K562 (cell line): ENCODE measurements around the gene ETV3L. TPM values are rescaled to one million over a fixed set of nuclear protein-coding genes. Genes with fewer than 3 reads are reported as not detected.
A peak's percentile ranks its signal among the peaks of the same experiment; 100 is the strongest.

ENCODE experiments used
- ATAC-seq: fragments of 200-7000 bp; cut with Tn5 transposase; 3 replicates; pipeline ENCODE4 v1.9.1; 2020; ENCODE audit warnings: moderate library complexity
- BruUV-seq: library from RNA; stranded (reverse); fragments of 400-500 nt; replicated peaks from 2 replicates; lab custom pipeline; 2021; lab: Mats Ljungman, UMichigan
- CTCF ChIA-PET: fragments of 300-600 bp; formaldehyde crosslinking; extraction: SDS; loops from one replicate; lab custom pipeline; 2021; ENCODE audit warnings: low intra/inter-chr PET ratio; lab: Yijun Ruan, JAX
- POLR2A ChIA-PET: fragments of 300-600, 350-650 bp; sonication (Branson Sonifier 250); formaldehyde crosslinking; extraction: SDS; loops from one replicate; lab custom pipeline; 2021; ENCODE audit warnings: antibody characterized with exemption, inconsistent platforms; lab: Yijun Ruan, JAX
- DNase-seq, 4 experiments: peaks; one replicate each; pipeline versions ENCODE4 v3.0.0 to v3.0.0-alpha.2; 2011 to 2018; ENCODE audit warnings: low spot score in 3 of 4, mixed read lengths in 3 of 4; ENCODE audit errors: extremely low read depth in 1 of 4
- FAIRE-seq: peaks from 2 replicates; lab custom pipeline; 2011; peaks lifted over from hg19 to GRCh38; lab: Jason Lieb, UNC
- H2AFZ ChIP-seq: 2 replicates; pipeline ENCODE4 v1.6.0; 2011; ENCODE audit warnings: low read depth, low read length, control low read depth, inconsistent platforms
- H3K27ac ChIP-seq: fragments of 200-600 bp; 3 replicates; pipeline ENCODE4 v1.8.0; 2011; ENCODE audit warnings: low read depth, mild to moderate bottlenecking, control low read depth, inconsistent platforms, low read length, moderate library complexity, mixed read lengths; ENCODE audit errors: extremely low read depth
- H3K27me3 ChIP-seq, 2 experiments: fragments of 300-600 bp in 1 of 2; 2 replicates in 1 of 2; 3 replicates in 1 of 2; pipeline versions ENCODE4 v1.6.0 to v1.8.0; 2011; ENCODE audit warnings: inconsistent platforms in 2 of 2, low read length in 2 of 2, mild to moderate bottlenecking in 1 of 2, mixed read lengths in 1 of 2, moderate library complexity in 1 of 2; ENCODE audit not compliant: control insufficient read depth in 2 of 2, insufficient read depth in 2 of 2
- H3K36me3 ChIP-seq: fragments of 300-600 bp; 3 replicates; pipeline ENCODE4 v1.8.0; 2011; ENCODE audit warnings: mild to moderate bottlenecking, low read length, inconsistent platforms; ENCODE audit not compliant: control insufficient read depth, insufficient read depth
- H3K4me1 ChIP-seq, 2 experiments: fragments of 200-600 bp in 1 of 2; replicated peaks in 1 of 2; 2 replicates in 1 of 2; 3 replicates in 1 of 2; pipeline versions ENCODE4 v1.5.1 to v1.8.0; 2011; ENCODE audit warnings: inconsistent platforms in 2 of 2, low read length in 2 of 2, mild to moderate bottlenecking in 1 of 2, mixed read lengths in 1 of 2, moderate library complexity in 1 of 2; ENCODE audit not compliant: control insufficient read depth in 2 of 2, insufficient read depth in 2 of 2
- H3K4me2 ChIP-seq: 2 replicates; pipeline ENCODE4 v1.6.1; 2011; ENCODE audit warnings: low read length, control low read depth, inconsistent platforms, mixed read lengths; ENCODE audit not compliant: insufficient read depth
- H3K4me3 ChIP-seq: fragments of 200-600 bp; sonication (generic), shearing (Covaris generic); 2 replicates; pipeline ENCODE4 v1.5.1; 2016; ENCODE audit warnings: control low read depth, inconsistent platforms
- H3K79me2 ChIP-seq: fragments of 200-600 bp; 3 replicates; pipeline ENCODE4 v1.8.0; 2011; ENCODE audit warnings: low read length, inconsistent platforms; ENCODE audit not compliant: control insufficient read depth, insufficient read depth
- H3K9ac ChIP-seq, 2 experiments: 2 replicates each; pipeline versions ENCODE4 v1.6.0 to v1.6.1; 2011; ENCODE audit warnings: low read depth in 2 of 2, low read length in 2 of 2, control low read depth in 1 of 2, inconsistent platforms in 1 of 2, mild to moderate bottlenecking in 1 of 2, mixed read lengths in 1 of 2; ENCODE audit not compliant: insufficient read depth in 1 of 2
- H3K9me1 ChIP-seq: one replicate; pipeline ENCODE4 v1.6.0; 2011; ENCODE audit warnings: inconsistent platforms, mild to moderate bottlenecking, low read length, moderate library complexity; ENCODE audit not compliant: control insufficient read depth, insufficient read depth
- H3K9me3 ChIP-seq: replicated peaks from 2 replicates; pipeline ENCODE4 v1.5.1; 2011; ENCODE audit warnings: low read depth, low read length, inconsistent platforms; ENCODE audit not compliant: control insufficient read depth, insufficient read depth
- H4K20me1 ChIP-seq: replicated peaks from 2 replicates; pipeline ENCODE4 v1.6.1; 2011; ENCODE audit warnings: low read length, inconsistent platforms, mixed read lengths; ENCODE audit not compliant: control insufficient read depth, insufficient read depth
- CREM ChIP-seq: IDR thresholded peaks from 2 replicates; pipeline ENCODE4 v1.6.1; 2014; ENCODE audit warnings: antibody characterized with exemption, low read depth
- FOSL1 ChIP-seq: fragments of 200-800 bp; sonication (Bioruptor generic); conservative IDR thresholded peaks from 2 replicates; pipeline ENCODE4 v1.6.1; 2016; ENCODE audit warnings: missing genetic modification characterization, missing compliant biosample characterization
- MAFK ChIP-seq: IDR thresholded peaks from 2 replicates; pipeline ENCODE4 v1.6.1; 2011; ENCODE audit warnings: low read length, improper control_type of control experiment
- NR2C1 ChIP-seq, 2 experiments: fragments of 450-650 bp; IDR thresholded peaks; 2 replicates each; pipeline ENCODE4 v1.6.1; 2017; ENCODE audit warnings: mild to moderate bottlenecking in 2 of 2, antibody characterized with exemption in 1 of 2, inconsistent platforms in 1 of 2, missing compliant biosample characterization in 1 of 2, missing genetic modification characterization in 1 of 2
- SPI1 ChIP-seq: IDR thresholded peaks from 2 replicates; pipeline ENCODE4 v1.6.1; 2011; ENCODE audit warnings: low read depth, low read length, control low read depth, borderline replicate concordance
- WHSC1 ChIP-seq: IDR thresholded peaks from one replicate; pipeline ENCODE4 v1.6.1; 2012; ENCODE audit warnings: low read length, control low read depth, inconsistent platforms
- ZEB2 ChIP-seq: fragments of 450-650 bp; IDR thresholded peaks from 2 replicates; pipeline ENCODE4 v1.6.1; 2016
- WGBS: fragments of 100-300 bp; shearing (Covaris generic); methylation state at CpG from one replicate; pipeline ENCODE4 v1.1.6; 2016; ENCODE audit warnings: low coverage, mixed read lengths; ENCODE audit not compliant: insufficient coverage; ENCODE audit errors: missing lambda C conversion rate; 5-methylcytosine and 5-hydroxymethylcytosine counted together
- in situ Hi-C: fragments of 300-500 bp; cut with MboI; formaldehyde crosslinking; loops from 4 replicates; pipeline ENCODE4 v1.15.0; 2018; ENCODE audit warnings: inconsistent platforms, mixed read lengths
- intact Hi-C: fragments of 100-400 bp; cut with micrococcal nuclease; formaldehyde crosslinking; loops from 2 replicates; pipeline ENCODE4 v1.14.2; 2022
- polyA plus RNA-seq, 8 experiments: library from polyadenylated mRNA; depleted of rRNA in 4 of 8; stranded (reverse) in 5 of 8; unstranded in 3 of 8; fragments of >200 nt; fragmentation: Nextera tagmentation in 2 of 8; fragmentation: Illumina TruSeq in 1 of 8; extraction: Ambion mirVana in 2 of 8; extraction: Trizol in 1 of 8; gene quantifications; 2 replicates each; pipeline versions ENCODE4 v1.2.1 to v1.2.3, GENCODE V29; 2011 to 2014; ENCODE audit warnings: inconsistent platforms in 1 of 8, missing spikeins in 1 of 8
- total RNA-seq, 7 experiments: library from RNA; depleted of rRNA in 6 of 7; stranded (reverse); fragments of >200 nt in 6 of 7; fragmentation: Illumina TruSeq in 2 of 7; extraction: Trizol in 2 of 7; gene quantifications; 2 replicates each; pipeline versions ENCODE4 v1.2.1 to v1.2.3, GENCODE V29; 2011 to 2021; ENCODE audit warnings: low replicate concordance in 1 of 7
- TF ChIP-seq, protein P1 (sequence below), 2 experiments: fragments of 450-650 bp in 1 of 2; sonication (generic) in 1 of 2; formaldehyde crosslinking in 1 of 2; IDR thresholded peaks in 1 of 2; conservative IDR thresholded peaks in 1 of 2; 2 replicates each; pipeline versions ENCODE4 v1.6.1 to v1.8.1; 2016 to 2023; ENCODE audit warnings: mild to moderate bottlenecking in 2 of 2, moderate library complexity in 2 of 2, inconsistent platforms in 1 of 2, missing genetic modification reagents in 1 of 2
- TF ChIP-seq, protein P2 (sequence below), 2 experiments: fragments of 450-650 bp; IDR thresholded peaks; 2 replicates each; pipeline ENCODE4 v1.6.1; 2016; ENCODE audit warnings: mild to moderate bottlenecking in 2 of 2, borderline replicate concordance in 1 of 2, low read depth in 1 of 2, moderate library complexity in 1 of 2

ETV3L gene
- total and polyA plus RNA-seq, 9 of the 15 experiments (the other 6 are each of a cell fraction or from before 2014, with no cell fraction given): not detected

DNA sequence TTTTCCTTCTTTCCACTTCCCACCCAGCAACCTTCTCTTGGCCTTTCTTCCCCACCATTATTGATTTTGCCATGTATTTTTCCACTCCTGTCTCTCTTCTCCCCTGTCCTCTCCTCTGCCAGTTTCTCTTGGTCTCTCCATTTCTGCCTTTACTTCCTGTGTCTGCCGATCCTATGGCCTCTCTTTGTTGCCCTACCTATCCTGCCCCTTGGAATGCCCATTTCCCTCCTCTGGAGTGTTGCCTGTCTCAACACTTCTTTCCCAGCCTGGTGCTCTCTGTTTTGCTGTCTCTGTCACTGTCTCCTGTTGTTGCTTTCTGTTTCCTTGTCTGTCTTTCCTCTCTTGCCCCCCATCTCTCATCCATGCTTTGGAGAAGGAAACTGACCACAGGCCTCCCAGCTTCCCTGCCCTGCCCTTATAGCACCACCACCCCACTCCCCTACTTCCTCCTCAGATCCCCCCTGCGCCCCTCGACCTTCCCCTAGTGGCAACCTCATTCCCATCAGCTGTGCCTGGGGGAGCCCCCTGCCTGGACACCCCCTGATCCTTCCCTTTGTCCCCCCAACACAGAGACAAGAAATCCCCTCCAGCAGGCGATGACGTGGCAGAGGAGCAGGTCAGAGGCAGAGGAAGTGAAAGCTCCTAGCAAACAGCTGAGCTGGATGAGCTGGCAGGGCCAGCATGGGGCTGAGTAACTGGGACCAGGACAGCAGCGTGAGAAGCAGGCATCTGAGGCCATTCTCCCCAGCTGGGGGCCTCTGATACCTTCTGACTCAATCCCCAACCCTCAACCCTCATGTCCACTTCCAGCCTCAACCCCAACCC is 6.6 kb upstream of the ETV3L start:
- peak; percentile 28; the same call in 1 of the 3 replicates for ATAC-seq
- H2AFZ ChIP-seq: no peak overlapping the region
- 0 out of 2 replicates have a peak, but pooled peaks cover 12% of the 10 kb centered on the region for H4K20me1 ChIP-seq
- no peaks in the 10 kb centered on the region for H3K36me3 ChIP-seq
- no peak overlapping the region for H3K4me2 ChIP-seq
- intact Hi-C loops: no loop called here
- in situ Hi-C loops: no loop called here
- H3K4me3 ChIP-seq: no peak overlapping the region
- WGBS: 2% methylated on average over 6 of the region's 6 CpGs
- POLR2A ChIA-PET: interaction anchor here (0.6 to 1.9 kb wide), 2 partner anchors 16 to 220 kb away, joined by 3 to 5 read pairs; no protein-coding TSS in a partner anchor
- peaks cover 63 to 86% of the 10 kb centered on the region in 2 experiments for H3K27me3 ChIP-seq
- peaks cover 0 to 5% of the 10 kb centered on the region in 2 experiments; a peak in 1 of 5 replicates for H3K4me1 ChIP-seq
- H3K27ac ChIP-seq: no peak overlapping the region
- no peaks in the 10 kb centered on the region for H3K9me1 ChIP-seq
- no peaks in the 10 kb centered on the region for H3K79me2 ChIP-seq
- no TSS peak for BruUV-seq
- CTCF ChIA-PET: no interaction called here
- peak in 1 of 4 experiments; percentile 16 for DNase-seq
- H3K9ac ChIP-seq: no peak overlapping the region
- FAIRE-seq: peak; percentile 57
- no peaks in the 10 kb centered on the region for H3K9me3 ChIP-seq
- TF ChIP-seq NR2C1 (IDR thresholded peaks at IDR 0.05) (no peak), NR2C1 (tag; IDR thresholded peaks at IDR 0.05) (0 out of 2 replicates have a peak, but pooled peaks have one; percentile 15), FOSL1 (tag) (0 out of 2 replicates have a peak, but pooled peaks have one; percentile 31), WHSC1 (no peak), CREM (peak; percentile 21; the same call in 1 of the 2 replicates), SPI1 (peak; percentile 75), ZEB2 (0 out of 2 replicates have a peak, but pooled peaks have one; percentile 14), MAFK (no peak)
- TF ChIP-seq, protein P1, sequence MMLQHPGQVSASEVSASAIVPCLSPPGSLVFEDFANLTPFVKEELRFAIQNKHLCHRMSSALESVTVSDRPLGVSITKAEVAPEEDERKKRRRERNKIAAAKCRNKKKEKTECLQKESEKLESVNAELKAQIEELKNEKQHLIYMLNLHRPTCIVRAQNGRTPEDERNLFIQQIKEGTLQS (IDR thresholded peaks at IDR 0.05): peak; percentile 42; the same call in 1 of the 2 replicates
- TF ChIP-seq, protein P1 (CRISPR knock-in tag; conservative IDR thresholded peaks at IDR 0.05): no peak
- TF ChIP-seq, protein P2, sequence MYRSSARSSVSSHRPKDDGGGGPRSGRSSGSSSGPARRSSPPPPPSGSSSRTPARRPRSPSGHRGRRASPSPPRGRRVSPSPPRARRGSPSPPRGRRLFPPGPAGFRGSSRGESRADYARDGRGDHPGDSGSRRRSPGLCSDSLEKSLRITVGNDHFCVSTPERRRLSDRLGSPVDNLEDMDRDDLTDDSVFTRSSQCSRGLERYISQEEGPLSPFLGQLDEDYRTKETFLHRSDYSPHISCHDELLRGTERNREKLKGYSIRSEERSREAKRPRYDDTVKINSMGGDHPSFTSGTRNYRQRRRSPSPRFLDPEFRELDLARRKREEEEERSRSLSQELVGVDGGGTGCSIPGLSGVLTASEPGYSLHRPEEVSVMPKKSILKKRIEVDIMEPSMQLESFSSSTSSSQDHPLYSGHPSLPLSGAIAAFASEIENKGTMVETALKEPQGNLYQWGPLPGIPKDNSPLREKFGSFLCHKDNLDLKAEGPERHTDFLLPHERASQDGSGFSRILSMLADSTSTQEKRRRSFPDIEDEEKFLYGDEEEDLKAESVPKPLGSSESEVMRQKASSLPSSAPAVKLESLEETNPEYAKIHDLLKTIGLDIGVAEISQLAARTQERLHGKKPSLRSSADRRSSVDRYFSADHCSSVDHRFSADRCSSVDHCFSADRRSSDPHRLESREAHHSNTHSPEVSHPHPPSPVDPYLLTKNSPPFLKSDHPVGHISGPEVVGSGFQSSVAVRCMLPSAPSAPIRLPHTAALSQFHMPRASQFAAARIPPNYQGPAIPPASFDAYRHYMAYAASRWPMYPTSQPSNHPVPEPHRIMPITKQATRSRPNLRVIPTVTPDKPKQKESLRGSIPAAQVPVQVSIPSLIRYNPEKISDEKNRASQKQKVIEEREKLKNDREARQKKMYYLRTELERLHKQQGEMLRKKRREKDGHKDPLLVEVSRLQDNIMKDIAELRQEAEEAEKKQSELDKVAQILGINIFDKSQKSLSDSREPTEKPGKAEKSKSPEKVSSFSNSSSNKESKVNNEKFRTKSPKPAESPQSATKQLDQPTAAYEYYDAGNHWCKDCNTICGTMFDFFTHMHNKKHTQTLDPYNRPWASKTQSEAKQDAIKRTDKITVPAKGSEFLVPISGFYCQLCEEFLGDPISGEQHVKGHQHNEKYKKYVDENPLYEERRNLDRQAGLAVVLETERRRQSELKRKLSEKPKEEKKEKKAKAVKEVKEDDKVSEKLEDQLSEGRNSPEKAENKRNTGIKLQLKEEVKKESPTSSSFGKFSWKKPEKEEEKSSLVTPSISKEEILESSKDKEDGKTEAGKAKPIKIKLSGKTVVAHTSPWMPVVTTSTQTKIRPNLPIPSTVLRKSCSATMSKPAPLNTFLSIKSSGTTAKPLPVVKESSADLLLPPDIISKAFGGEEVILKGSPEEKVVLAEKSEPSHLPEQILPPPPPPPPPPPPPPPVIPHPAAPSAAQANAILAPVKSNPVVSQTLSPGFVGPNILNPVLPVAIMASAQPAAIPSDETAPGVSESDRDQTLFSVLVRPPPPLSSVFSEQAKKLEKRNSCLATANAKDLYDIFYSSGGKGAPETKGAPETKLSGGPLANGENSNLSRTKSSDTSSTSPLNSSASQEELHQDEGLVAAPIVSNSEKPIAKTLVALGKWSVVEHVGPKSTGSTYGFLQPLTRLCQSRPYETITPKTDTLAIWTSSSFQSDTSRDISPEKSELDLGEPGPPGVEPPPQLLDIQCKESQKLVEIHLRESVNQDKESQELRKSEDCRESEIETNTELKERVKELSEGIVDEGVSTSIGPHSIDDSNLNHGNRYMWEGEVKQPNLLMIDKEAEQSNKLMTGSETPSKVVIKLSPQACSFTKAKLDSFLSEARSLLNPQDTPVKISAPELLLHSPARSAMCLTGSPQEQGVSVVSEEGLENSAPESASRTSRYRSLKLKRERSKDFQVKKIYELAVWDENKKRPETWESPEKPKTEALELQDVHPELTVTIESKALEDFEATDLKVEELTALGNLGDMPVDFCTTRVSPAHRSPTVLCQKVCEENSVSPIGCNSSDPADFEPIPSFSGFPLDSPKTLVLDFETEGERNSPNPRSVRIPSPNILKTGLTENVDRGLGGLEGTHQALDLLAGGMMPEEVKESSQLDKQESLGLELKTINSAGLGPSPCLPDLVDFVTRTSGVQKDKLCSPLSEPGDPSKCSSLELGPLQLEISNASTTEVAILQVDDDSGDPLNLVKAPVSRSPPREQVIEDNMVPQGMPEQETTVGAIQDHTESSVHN (IDR thresholded peaks at IDR 0.05; ENCODE audit: borderline replicate concordance in 1 of 2, low read depth in 1 of 2): 0 out of 4 replicates have a peak, but pooled peaks of 1 of the 2 experiments have one; percentile 24
